GM21447 (cell line): ENCODE measurements around the gene PTPN9.
"Not testable (repeated sequence)": the region's sequence is repeated elsewhere in the genome, so short reads cannot be mapped to it uniquely, and the experiment has no call there.

Source experiments
- ATAC-seq: cut with Tn5 transposase; IDR thresholded peaks from one replicate; pipeline ENCODE4 v1.9.1; 2021; ENCODE audit not compliant: unreplicated experiment

Gene PTPN9

GRCh38 chr15:75454471-75455378 lies 124.4 kb downstream of the PTPN9 start:
- no peak for ATAC-seq

- ATAC-seq: peak; percentile 25
Measured at GRCh38 chr15:75453703-75454470, 125.2 kb downstream of the PTPN9 start.

GRCh38 chr15:75452865-75453702 lies 126.0 kb downstream of the PTPN9 start:
- no peak for ATAC-seq

- ATAC-seq: no peak
Measured at GRCh38 chr15:75452364-75452864, 126.7 kb downstream of the PTPN9 start.

GRCh38 chr15:75451674-75452363 lies 127.3 kb downstream of the PTPN9 start, which contains the start of gene SIN3A:
SIN3A (minus strand) TSS chr15:75451690; CDS start chr15:75430375, 21,315 bp downstream.
- ATAC-seq: peak; percentile 41

GRCh38 chr15:75451202-75451673 lies 127.9 kb downstream of the PTPN9 start:
- ATAC-seq: no peak

GRCh38 chr15:75450307-75451201 lies 128.6 kb downstream of the PTPN9 start:
- ATAC-seq: peak; percentile 27

- ATAC-seq: no peak
Measured at GRCh38 chr15:75449585-75450306, 129.4 kb downstream of the PTPN9 start.

- not testable (repeated sequence) for ATAC-seq
Measured at GRCh38 chr15:75448171-75448570, 130.9 kb downstream of the PTPN9 start.

GRCh38 chr15:75446151-75446550 lies 133.0 kb downstream of the PTPN9 start:
- no peak for ATAC-seq

GRCh38 chr15:75445324-75445723 lies 133.8 kb downstream of the PTPN9 start:
- not testable (repeated sequence) for ATAC-seq

GRCh38 chr15:75443972-75444453 lies 135.1 kb downstream of the PTPN9 start:
- ATAC-seq: not testable (repeated sequence)

- ATAC-seq: no peak
Measured at GRCh38 chr15:75437721-75438120, 141.4 kb downstream of the PTPN9 start.

GRCh38 chr15:75436881-75437280 lies 142.2 kb downstream of the PTPN9 start:
- no peak for ATAC-seq

GRCh38 chr15:75431682-75432081 lies 147.4 kb downstream of the PTPN9 start:
- ATAC-seq: no peak

- ATAC-seq: no peak
Measured at GRCh38 chr15:75431270-75431669, 147.8 kb downstream of the PTPN9 start.

- ATAC-seq: no peak
Measured at GRCh38 chr15:75430259-75430658, 148.9 kb downstream of the PTPN9 start.

- ATAC-seq: no peak
Measured at GRCh38 chr15:75428152-75428551, 151.0 kb downstream of the PTPN9 start.
